Activated T-cell treated with anti-CD3 and anti-CD28 coated beads, Interleukin-2, amount 50 U/mL, for 1 hour (primary cell): Measurements from ENCODE around the gene ABTB1.
"Not testable (repeated sequence)": the region's sequence is repeated elsewhere in the genome, so short reads cannot be mapped to it uniquely, and the experiment has no call there.

ENCODE experiments used
- DNase-seq: peaks from one replicate; pipeline ENCODE4 v3.0.0-alpha.2; 2020

Gene ABTB1

GRCh38 chr3:127651516-127652172 is 21.1 kb upstream of the ABTB1 start:
- no peak for DNase-seq

DNA sequence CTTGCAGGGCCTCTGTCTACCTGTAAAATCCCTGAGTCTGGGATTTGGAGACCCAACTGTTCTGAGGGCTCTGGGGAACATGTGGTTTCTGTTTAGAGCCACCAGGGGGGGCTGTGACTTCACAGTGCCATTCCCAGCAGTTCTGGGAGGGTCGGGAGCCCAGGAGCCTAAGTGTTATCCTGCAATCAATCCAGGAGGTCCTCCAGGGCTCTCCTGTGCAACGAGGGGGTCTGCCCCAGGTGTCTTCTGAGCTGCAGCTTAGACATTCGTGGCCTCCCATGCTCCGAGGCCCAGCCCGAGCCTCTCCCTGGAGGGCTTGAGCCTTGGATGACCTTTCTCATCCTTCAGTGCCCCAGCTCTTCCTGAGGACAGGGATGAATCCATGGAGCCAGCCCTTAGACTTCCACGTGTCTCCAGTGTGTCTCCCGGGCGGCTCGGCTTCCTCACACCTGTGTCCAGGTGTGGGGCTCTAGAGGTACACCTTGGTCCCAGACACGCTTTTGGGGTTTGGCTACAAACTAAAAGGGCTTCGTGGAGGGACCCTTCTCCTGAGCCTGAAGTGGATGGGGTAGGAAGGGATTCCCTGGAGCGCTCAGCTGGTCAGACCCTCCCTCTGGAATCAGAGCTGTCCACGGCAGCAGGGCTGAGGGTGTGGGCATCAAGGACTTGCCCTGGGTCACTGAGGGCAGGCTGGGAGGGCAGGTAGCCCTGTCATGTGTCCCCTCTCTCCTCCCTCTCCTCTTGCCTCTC is 20.3 kb upstream of the ABTB1 start:
- peak; percentile 44 for DNase-seq

- DNase-seq: no peak
Measured at GRCh38 chr3:127654374-127654773, 18.4 kb upstream of the ABTB1 start.

DNA sequence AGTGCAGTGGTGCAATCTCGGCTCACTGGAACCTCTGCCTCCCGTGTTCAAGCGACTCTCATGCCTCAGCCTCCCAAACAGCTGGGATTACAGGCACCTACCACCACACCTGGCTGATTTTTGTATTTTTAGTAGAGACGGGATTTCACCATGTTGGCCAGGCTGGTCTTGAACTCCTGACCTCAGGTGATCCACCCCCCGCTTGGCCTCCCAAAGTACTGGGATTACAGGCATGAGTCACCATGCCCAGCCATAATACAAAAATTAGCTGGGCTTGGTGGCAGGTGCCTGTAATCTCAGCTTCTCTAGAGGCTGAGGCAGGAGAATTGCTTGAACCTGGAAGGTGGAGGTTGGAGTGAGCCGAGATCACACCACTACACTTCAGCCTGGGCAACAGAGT is 17.8 kb upstream of the ABTB1 start:
- not testable (repeated sequence) for DNase-seq

GRCh38 chr3:127655641-127656040 is 17.1 kb upstream of the ABTB1 start:
- DNase-seq: no peak

DNA sequence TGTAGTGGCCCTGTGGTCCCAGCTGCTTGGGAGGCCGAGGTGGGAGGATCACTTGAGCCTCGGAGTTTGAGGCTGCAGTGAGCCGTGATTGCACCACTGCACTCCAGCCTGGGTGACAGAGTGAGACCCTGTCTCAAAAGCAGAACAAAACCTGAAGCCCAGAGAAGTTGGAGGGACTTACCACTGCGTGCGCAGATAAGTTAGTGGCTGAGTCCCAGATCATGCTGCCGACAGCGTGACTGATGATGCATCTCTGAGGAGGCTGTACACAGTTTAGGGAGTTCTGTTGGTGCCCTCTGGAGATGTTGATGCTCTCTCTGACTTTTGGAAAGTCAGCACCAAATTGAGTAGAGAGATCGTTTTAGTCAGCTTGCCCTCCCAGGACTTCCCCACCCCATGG is 15.8 kb upstream of the ABTB1 start:
- no peak for DNase-seq

GRCh38 chr3:127658234-127658633 is 14.5 kb upstream of the ABTB1 start:
- DNase-seq: no peak

- no peak for DNase-seq
Measured at GRCh38 chr3:127660621-127661251, 12.0 kb upstream of the ABTB1 start.

GRCh38 chr3:127661600-127661999 is 11.2 kb upstream of the ABTB1 start:
- DNase-seq: no peak

DNA sequence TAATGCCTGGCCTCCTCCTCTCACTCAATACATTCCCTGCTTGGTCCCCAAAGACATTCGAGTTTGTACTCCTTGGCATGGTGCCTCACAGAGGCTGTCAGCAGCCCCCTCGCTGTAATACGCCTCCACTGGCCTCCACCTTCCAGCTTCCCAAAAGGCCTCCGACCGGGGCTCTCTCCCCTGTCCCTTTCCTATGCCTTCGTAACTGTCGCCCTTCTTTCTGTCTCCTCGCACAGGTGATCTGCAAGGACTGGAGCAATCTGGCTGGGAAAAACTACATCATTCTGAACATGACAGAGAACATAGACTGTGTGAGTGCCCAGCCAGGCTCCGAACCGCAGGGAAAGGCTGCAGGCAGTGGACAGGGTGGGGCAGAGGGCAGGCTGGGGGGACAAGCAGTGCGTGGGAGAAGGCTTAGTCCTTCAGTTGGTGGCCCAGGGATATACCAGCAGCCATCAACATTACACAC is 10.7 kb upstream of the ABTB1 start:
- DNase-seq: no peak

DNA sequence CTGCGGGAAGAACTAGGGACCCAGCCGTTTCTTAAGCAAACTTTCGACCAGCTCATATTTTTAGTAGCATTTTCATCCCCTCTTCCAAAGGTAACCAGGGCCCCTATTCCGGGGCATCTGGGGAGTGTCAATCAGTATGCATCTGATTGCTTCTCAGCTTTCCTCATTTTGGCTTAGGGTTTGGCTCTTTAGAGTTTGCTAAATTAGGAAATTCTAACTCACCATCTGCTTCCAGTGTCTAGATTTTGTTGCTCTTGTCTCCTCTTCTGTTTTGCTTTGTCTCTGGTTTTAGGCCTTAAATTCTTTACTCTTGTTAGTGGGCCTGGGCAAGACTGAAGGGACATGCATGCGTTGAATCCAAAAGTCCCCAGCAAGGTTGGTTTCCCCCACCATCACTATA is 9.6 kb upstream of the ABTB1 start:
- no peak for DNase-seq

DNA sequence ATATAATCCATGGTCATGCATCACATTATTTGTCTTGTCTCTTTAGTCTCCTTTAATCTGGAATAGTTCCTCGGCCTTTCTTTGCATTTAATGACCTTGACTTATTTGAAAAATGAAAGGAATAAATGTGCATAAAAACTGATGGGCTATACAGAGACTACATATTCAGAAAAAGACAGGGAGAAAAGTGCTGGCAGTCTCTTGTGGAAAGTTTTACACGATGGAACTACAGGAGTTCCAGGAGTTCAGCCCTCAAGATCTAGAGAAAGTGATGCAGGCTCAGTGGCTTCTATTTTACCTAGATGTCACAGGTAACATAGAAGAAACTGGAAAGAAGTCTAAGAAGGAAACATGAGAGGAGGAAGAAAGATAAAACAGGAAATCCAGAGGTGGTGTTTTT is 7.6 kb upstream of the ABTB1 start:
- no peak for DNase-seq

- DNase-seq: no peak
Measured at GRCh38 chr3:127665586-127665985, 7.2 kb upstream of the ABTB1 start.

DNA sequence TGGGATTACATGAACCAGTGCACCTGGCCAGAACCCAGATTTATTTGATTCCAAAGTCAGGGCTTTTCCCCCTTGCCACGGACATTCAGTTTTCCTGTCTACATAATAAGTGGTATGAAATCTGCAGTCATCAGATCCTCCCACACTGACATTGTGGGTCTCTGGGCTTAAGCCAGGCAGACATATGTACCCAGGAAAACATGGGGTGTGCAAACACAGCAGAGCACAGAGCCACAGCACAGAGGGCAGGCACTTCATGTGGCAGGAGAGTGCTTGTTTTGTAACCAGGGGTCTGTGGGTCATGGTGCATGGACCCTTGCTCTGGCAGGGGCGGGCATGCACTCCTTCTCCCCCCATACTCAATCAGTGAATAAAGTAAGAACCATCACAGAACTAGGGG is 6.1 kb upstream of the ABTB1 start:
- no peak for DNase-seq

GRCh38 chr3:127667119-127667681 is 5.6 kb upstream of the ABTB1 start:
- no peak for DNase-seq

DNA sequence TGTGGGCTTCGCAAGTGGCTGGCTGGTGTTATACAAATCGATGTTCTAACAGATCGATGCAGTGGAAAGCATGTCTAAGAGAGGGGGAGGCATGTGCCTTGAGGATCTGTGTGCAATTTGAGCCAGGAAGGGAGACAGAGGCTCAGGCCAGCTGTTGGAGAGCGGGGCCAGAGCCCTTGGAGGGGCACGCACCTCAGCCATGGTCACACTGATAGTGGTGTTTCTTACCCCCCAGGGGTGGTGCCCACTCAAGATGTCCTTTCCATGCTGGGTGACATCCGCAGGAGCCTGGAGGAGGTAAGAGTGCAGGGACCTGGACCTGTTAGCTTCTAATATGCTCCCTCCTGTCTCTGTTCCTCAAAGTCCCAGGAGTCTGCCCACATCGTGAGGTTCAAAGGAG is 3.8 kb upstream of the ABTB1 start:
- no peak for DNase-seq

- DNase-seq: no peak
Measured at GRCh38 chr3:127669541-127670228, 3.1 kb upstream of the ABTB1 start.

DNA sequence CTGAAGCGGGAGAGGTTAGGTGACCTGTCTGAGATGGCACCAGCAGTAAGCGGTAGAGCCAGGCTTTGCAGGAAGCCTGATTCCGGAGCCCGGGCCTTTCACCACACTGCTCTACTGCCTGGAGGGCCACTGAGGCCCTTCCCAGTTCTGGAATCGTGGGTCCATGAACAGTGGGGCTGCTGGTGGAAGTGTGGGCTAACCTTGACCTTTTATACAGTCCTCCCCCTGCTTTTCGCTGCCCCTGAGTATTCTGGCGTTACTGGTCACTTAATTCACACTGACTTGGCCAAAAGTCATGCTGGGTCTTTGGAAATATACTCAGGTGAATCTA is 2.6 kb upstream of the ABTB1 start:
- no peak for DNase-seq

DNA sequence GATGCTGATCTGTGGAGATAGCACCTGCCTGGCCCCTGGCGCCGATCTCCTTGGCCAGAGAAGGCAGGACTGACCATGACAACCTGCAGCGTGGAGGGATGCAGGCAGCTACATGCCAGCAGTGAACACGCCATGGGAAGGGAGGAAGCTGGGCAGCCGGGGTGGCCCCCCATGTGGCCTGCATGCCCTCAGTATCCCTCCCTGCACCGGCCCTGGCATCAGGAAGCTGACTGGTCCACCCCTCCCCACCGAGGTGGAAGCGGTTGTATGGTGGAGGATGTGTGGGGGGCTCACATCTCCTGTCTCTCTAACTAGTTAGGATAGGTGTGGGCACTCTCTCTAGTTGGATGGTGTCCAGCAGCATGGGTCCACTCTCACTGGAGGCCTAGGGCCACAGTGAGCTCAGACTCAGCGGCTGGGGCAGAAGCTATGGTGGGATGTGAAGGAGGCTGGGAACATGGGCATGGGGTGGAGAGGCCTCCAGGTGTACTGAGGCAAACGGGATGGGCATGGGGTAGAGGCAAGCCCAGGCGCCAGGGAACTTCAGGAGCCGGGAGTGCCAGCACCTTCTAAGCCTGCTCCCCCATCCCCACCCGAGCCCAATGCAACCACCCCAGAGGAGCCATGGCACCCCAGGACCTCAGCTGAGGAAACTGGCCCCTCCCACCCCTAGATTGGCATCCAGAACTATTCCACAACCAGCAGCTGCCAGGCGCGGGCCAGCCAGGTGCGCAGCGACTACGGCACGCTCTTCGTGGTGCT is 1.8 kb upstream of the ABTB1 start:
- no peak for DNase-seq

GRCh38 chr3:127671523-127672428 is 976 bp upstream of the ABTB1 start:
- peak; percentile 58 for DNase-seq
